IgD-negative memory B cell (primary cell): ENCODE results near the gene SSBP2. TPM values are rescaled to one million over a fixed set of nuclear protein-coding genes. Genes with fewer than 3 reads are reported as not detected.
"Not testable (repeated sequence)": the region's sequence is repeated elsewhere in the genome, so short reads cannot be mapped to it uniquely, and the experiment has no call there.

Experiments used
- H3K27ac Mint-ChIP-seq, 3 donors: one replicate each; pipeline ENCODE4 v1.8.0; 2020 to 2022; ENCODE audit warnings: mild to moderate bottlenecking in 3 of 3, mixed read lengths in 3 of 3, moderate library complexity in 1 of 3
- H3K27me3 Mint-ChIP-seq: one replicate; pipeline ENCODE4 v1.8.0; 2021; ENCODE audit warnings: mixed read lengths
- H3K36me3 Mint-ChIP-seq: one replicate; pipeline ENCODE4 v1.8.0; 2020; ENCODE audit warnings: mild to moderate bottlenecking, mixed read lengths
- H3K4me1 Mint-ChIP-seq, 3 donors: one replicate each; pipeline ENCODE4 v1.8.0; 2020 to 2022; ENCODE audit warnings: mixed read lengths in 3 of 3, mild to moderate bottlenecking in 1 of 3
- H3K4me3 Mint-ChIP-seq, 4 donors: one replicate each; pipeline ENCODE4 v1.8.0; 2020 to 2022; ENCODE audit warnings: mild to moderate bottlenecking in 4 of 4, mixed read lengths in 4 of 4, moderate library complexity in 3 of 4
- H3K9me3 Mint-ChIP-seq, 3 donors: one replicate each; pipeline ENCODE4 v1.8.0; 2020 to 2021; ENCODE audit warnings: mixed read lengths in 3 of 3, mild to moderate bottlenecking in 1 of 3
- polyA plus RNA-seq: library from polyadenylated mRNA; unstranded; fragments of 300-500 nt; fragmentation: Illumina TruSeq; gene quantifications from one replicate; pipeline ENCODE4 v1.2.3, GENCODE V29; 2021

Gene SSBP2
- polyA plus RNA-seq, 1 donor from 2014 or later: 35.8 TPM

DNA sequence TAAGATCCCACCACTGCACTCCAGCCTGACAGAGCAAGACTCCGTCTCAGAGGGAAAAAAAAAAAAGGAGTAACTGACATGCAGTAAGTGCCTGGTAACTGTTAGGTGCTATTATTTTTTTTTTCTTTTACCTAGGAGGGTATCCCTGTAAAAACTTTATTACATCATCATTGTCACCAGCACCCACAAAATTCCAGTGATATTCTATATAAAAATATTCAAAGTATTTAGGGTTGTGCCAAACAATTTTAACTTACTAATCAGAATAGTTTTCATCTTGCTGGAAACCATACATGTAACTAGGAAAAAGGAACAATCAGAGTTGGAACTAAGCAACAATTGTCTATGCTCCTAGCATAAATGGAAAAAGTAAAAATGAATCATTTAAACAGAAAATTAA, 112.4 kb downstream of the SSBP2 start:
- Mint-ChIP-seq H3K9me3 (no peaks in the 10 kb centered on the region), H3K4me3 (no peak overlapping the region), H3K4me1 (peaks cover 0 to 4% (median 2%) of the 10 kb centered on the region in 3 donors), H3K36me3 (peaks cover 5% of the 10 kb centered on the region), H3K27ac (no peak overlapping the region), H3K27me3 (no peaks in the 10 kb centered on the region)

- peaks cover 0 to 1% (median 0%) of the 10 kb centered on the region in 3 donors for H3K9me3 Mint-ChIP-seq
- peaks cover 7% of the 10 kb centered on the region for H3K36me3 Mint-ChIP-seq
- no peaks in the 10 kb centered on the region for H3K27me3 Mint-ChIP-seq
- no peak overlapping the region for H3K27ac Mint-ChIP-seq
- no peak overlapping the region for H3K4me3 Mint-ChIP-seq
- peaks cover 0 to 5% (median 4%) of the 10 kb centered on the region in 3 donors for H3K4me1 Mint-ChIP-seq
Observed at GRCh38 chr5:81633891-81634290, 117.0 kb downstream of the SSBP2 start.

DNA sequence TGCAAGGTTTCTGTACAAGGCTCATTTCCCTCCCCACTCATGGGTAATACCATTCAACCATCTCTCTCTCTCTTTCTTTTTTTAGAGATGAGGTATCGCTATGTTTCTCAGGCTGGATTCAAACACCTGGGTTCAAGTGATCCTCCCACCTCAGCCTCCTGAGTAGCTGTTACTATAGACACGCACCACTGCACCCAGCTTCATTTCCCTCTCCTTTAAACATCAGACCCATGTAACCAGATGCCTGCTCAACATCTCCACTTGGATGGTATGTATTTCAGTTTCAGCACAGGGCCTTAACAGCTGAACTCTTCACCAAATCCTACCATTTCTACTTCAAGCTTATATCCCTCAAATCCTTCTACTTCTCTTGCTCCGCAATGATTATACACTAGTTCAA, 117.4 kb downstream of the SSBP2 start:
- Mint-ChIP-seq H3K27me3 (no peaks in the 10 kb centered on the region), H3K27ac (no peak overlapping the region), H3K9me3 (peaks cover 0 to 1% (median 0%) of the 10 kb centered on the region in 3 donors), H3K4me3 (no peak overlapping the region), H3K36me3 (peaks cover 7% of the 10 kb centered on the region), H3K4me1 (peaks cover 0 to 8% (median 4%) of the 10 kb centered on the region in 3 donors)

GRCh38 chr5:81632679-81633078, 118.2 kb downstream of the SSBP2 start:
- Mint-ChIP-seq H3K36me3 (peaks cover 10% of the 10 kb centered on the region), H3K4me3 (no peak overlapping the region), H3K27ac (no peak overlapping the region), H3K27me3 (no peaks in the 10 kb centered on the region), H3K4me1 (peaks cover 0 to 8% (median 4%) of the 10 kb centered on the region in 3 donors), H3K9me3 (peaks cover 0 to 1% (median 0%) of the 10 kb centered on the region in 3 donors)

- Mint-ChIP-seq H3K4me3 (no peak overlapping the region), H3K27me3 (no peaks in the 10 kb centered on the region), H3K4me1 (peaks cover 0 to 8% (median 4%) of the 10 kb centered on the region in 3 donors), H3K36me3 (peaks cover 10% of the 10 kb centered on the region), H3K9me3 (peaks cover 0 to 1% (median 0%) of the 10 kb centered on the region in 3 donors), H3K27ac (no peak overlapping the region)
Observed at GRCh38 chr5:81631621-81632020, 119.3 kb downstream of the SSBP2 start.

DNA sequence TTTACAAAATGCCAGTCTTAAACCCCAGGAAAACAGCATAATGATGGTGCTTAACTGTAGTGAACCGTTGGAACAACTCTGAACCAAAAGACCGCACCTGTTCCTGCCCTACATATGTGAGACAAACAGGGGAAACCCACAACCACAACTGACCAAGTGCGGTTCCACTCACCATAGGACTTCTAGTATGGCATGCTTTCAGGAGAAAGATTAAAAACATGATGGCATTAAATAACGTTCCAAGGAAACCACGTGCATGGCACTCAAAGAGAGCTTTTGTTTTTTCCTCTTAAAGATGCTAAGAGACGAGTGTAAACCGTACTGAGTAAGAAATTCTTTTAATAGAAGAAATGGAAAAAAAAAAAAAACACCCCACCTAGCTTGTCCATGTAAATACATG, 119.8 kb downstream of the SSBP2 start:
- Mint-ChIP-seq H3K4me1 (peaks cover 0 to 8% (median 4%) of the 10 kb centered on the region in 3 donors), H3K36me3 (peaks cover 10% of the 10 kb centered on the region), H3K9me3 (peaks cover 0 to 1% (median 0%) of the 10 kb centered on the region in 3 donors), H3K27ac (no peak overlapping the region), H3K27me3 (no peaks in the 10 kb centered on the region), H3K4me3 (peak overlapping the region in 1 of 4 donors; percentile 35)

DNA sequence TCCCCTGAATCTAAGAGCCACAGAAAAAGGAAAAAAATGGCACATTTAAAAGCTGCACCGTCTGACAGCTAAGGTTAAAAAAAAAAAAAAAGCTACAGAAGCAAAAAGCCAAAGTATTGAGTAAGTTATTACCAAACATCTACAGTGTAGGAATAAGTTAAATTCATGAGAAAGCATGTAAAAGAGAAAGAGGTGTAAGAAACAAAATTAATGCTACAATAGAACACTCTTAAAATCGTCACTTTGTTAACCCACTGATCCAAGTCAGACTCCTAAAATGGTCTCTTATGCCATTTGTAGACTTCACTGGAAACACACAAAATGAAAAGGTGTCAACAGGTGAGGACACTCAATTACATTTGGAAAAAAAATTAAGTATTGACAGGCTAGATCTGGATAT, 120.2 kb downstream of the SSBP2 start:
- H3K36me3 Mint-ChIP-seq: peaks cover 10% of the 10 kb centered on the region
- no peak overlapping the region for H3K4me3 Mint-ChIP-seq
- H3K27ac Mint-ChIP-seq: no peak overlapping the region
- peaks cover 0 to 8% (median 4%) of the 10 kb centered on the region in 3 donors for H3K4me1 Mint-ChIP-seq
- no peaks in the 10 kb centered on the region for H3K27me3 Mint-ChIP-seq
- H3K9me3 Mint-ChIP-seq: peaks cover 0 to 1% (median 0%) of the 10 kb centered on the region in 3 donors

DNA sequence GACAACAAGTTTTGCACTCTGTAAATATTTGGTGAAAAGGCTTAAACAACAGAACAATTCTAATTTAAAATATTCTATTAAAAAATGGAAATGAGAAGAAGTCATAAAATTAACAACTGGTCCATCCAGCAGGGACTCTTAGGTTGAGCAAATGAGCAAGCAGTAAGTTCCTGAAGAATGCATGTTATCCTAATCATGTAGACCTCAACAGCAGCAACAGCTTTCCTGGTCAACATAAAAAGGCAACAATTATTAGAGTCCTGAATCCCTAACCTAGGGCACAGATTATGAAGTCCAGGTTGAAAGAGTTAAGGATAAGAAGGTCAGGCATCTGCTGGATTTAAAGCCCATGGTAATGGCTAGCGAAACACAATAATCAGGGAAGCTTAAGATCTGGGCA, 120.9 kb downstream of the SSBP2 start:
- Mint-ChIP-seq H3K4me3 (no peak overlapping the region), H3K4me1 (peaks cover 0 to 8% (median 4%) of the 10 kb centered on the region in 3 donors), H3K9me3 (peaks cover 0 to 1% (median 0%) of the 10 kb centered on the region in 3 donors), H3K27ac (no peak overlapping the region), H3K27me3 (no peaks in the 10 kb centered on the region), H3K36me3 (peaks cover 10% of the 10 kb centered on the region)

DNA sequence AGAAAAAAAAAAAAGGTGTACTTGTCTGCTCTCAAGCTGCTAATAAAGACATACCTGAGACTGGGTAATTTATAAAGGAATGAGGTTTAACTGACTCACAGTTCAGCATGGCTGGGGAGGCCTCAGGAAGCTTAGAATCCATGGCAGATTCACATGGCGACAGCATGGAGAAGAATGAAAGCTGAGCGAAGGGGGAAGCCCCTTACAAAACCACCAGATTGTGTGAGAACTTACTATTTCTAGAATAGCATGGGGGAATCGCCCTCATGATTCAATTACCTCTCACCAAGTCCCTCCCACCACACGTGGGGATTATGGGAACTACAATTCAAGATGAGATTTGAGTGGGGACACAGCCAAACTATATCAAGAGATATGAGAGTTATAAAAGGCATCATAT, 122.8 kb downstream of the SSBP2 start:
- not testable (repeated sequence) for H3K36me3 Mint-ChIP-seq, H3K4me3 Mint-ChIP-seq, H3K9me3 Mint-ChIP-seq, H3K4me1 Mint-ChIP-seq, H3K27me3 Mint-ChIP-seq, H3K27ac Mint-ChIP-seq

DNA sequence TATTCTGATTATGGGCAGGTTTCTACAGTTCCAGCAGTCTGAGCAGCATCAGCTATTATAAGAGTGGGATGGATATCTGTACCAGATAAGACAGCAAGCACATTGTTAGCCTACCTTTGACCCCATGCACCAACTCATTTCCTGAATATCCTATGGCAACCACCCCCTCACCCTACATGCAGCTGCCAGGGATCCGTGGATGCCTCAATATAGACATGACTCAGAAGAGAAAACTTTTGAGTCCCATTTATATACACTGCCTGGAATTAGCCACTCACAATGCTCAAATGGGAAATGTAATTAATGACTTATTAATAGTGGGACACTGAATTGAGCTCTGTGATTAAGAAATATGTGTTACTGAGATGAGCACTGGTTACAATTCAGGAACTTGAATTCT, 124.4 kb downstream of the SSBP2 start:
- Mint-ChIP-seq H3K4me1 (peaks cover 0 to 8% (median 4%) of the 10 kb centered on the region in 3 donors), H3K27ac (no peak overlapping the region), H3K36me3 (peaks cover 12% of the 10 kb centered on the region), H3K4me3 (no peak overlapping the region), H3K27me3 (no peaks in the 10 kb centered on the region), H3K9me3 (peaks cover 0 to 1% (median 0%) of the 10 kb centered on the region in 3 donors)

GRCh38 chr5:81609810-81610375, 141.0 kb downstream of the SSBP2 start:
- peaks cover 18% of the 10 kb centered on the region for H3K36me3 Mint-ChIP-seq

DNA sequence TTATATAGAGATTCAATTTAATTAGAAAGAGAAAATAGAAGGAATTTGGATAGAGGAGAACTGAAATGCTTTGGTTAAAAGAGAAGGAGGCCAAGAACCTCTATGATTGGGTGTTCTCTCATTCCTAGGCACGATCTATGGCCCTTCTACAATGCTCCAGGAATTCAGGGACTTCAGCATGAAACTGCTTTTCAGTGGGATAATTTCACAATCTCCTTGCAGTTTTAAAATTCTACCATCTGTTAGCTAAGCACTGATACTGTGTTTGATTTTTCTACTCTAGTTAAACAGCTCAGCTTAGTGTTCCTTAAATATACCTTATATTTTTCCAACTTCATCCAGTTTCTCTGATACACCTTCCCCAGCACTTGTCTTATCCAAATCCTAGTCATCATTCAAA, 141.9 kb downstream of the SSBP2 start:
- H3K4me1 Mint-ChIP-seq: peaks cover 0 to 1% (median 0%) of the 10 kb centered on the region in 3 donors
- no peaks in the 10 kb centered on the region for H3K27me3 Mint-ChIP-seq

More at GRCh38 chr5:81609810-81610375, 141.0 kb downstream of the SSBP2 start:
- Mint-ChIP-seq H3K27ac (peak overlapping the region in 1 of 3 donors; percentile 5), H3K4me3 (no peak overlapping the region), H3K9me3 (peaks cover 3 to 5% (median 3%) of the 10 kb centered on the region in 3 donors), H3K4me1 (peaks cover 0 to 1% (median 0%) of the 10 kb centered on the region in 3 donors), H3K27me3 (no peaks in the 10 kb centered on the region)

GRCh38 chr5:81607693-81608092, 143.2 kb downstream of the SSBP2 start:
- H3K9me3 Mint-ChIP-seq: peaks cover 0 to 5% (median 3%) of the 10 kb centered on the region in 3 donors
- H3K27ac Mint-ChIP-seq: no peak overlapping the region
- peaks cover 0 to 1% (median 0%) of the 10 kb centered on the region in 3 donors for H3K4me1 Mint-ChIP-seq
- peaks cover 14% of the 10 kb centered on the region for H3K36me3 Mint-ChIP-seq
- H3K27me3 Mint-ChIP-seq: no peaks in the 10 kb centered on the region
- H3K4me3 Mint-ChIP-seq: no peak overlapping the region

More for the DNA sequence above, 141.9 kb downstream of the SSBP2 start:
- Mint-ChIP-seq H3K9me3 (peaks cover 0 to 5% (median 3%) of the 10 kb centered on the region in 3 donors), H3K36me3 (peaks cover 14% of the 10 kb centered on the region), H3K4me3 (no peak overlapping the region), H3K27ac (no peak overlapping the region)

- H3K27me3 Mint-ChIP-seq: no peaks in the 10 kb centered on the region
- no peak overlapping the region for H3K27ac Mint-ChIP-seq
- peaks cover 0 to 5% (median 3%) of the 10 kb centered on the region in 3 donors for H3K9me3 Mint-ChIP-seq
- H3K4me1 Mint-ChIP-seq: peaks cover 0 to 1% (median 0%) of the 10 kb centered on the region in 3 donors
- H3K36me3 Mint-ChIP-seq: peaks cover 15% of the 10 kb centered on the region
- no peak overlapping the region for H3K4me3 Mint-ChIP-seq
Observed at GRCh38 chr5:81606150-81606549, 144.7 kb downstream of the SSBP2 start.

DNA sequence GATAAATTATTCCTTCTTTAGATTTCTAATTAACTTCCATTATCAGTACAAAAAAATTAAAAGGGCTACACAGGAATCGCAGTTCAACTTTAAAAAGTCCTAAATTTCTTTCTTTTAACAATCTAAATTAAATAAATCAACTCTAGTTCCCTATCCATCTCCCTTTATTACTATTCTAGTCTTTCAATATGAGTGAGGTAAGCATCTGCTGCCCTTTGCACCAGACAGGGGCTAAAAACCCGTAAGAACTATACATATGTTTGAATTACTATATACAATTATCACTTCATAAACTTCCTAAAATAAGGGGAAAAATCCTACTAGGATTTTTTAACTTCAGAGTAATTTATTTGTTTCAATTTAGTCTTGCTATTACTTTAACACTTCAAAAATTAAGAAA, 145.6 kb downstream of the SSBP2 start:
- Mint-ChIP-seq H3K27me3 (no peaks in the 10 kb centered on the region), H3K4me3 (no peak overlapping the region), H3K36me3 (peaks cover 12% of the 10 kb centered on the region), H3K9me3 (peaks cover 0 to 4% (median under 1%) of the 10 kb centered on the region in 3 donors), H3K4me1 (peaks cover 0 to 1% (median 0%) of the 10 kb centered on the region in 3 donors), H3K27ac (no peak overlapping the region)

DNA sequence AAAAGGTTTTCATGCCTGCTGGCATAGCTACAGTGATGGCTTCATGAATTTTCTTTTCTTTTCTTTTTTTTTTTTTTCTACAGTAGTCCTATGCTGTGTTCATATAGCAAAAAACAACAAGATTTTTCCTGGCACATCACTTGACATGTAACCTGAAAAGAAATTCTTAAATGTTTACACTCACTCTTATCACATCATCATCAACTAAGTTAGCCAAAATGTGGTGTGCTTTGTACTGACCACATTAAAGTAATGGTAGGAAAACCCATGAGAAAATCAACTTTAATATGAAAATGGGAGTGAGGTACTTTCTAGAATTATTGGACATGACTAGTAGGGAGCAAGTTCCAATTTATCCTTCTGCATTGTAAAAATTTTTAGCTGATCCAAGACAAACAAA, 146.7 kb downstream of the SSBP2 start:
- no peaks in the 10 kb centered on the region for H3K27me3 Mint-ChIP-seq
- no peak overlapping the region for H3K27ac Mint-ChIP-seq
- H3K9me3 Mint-ChIP-seq: no peaks in the 10 kb centered on the region
- H3K4me1 Mint-ChIP-seq: peaks cover 0 to 1% (median 0%) of the 10 kb centered on the region in 3 donors
- H3K36me3 Mint-ChIP-seq: peaks cover 6% of the 10 kb centered on the region
- no peak overlapping the region for H3K4me3 Mint-ChIP-seq
